ENCODE measurements around the gene UTP25.

The UTP25 gene

DNA sequence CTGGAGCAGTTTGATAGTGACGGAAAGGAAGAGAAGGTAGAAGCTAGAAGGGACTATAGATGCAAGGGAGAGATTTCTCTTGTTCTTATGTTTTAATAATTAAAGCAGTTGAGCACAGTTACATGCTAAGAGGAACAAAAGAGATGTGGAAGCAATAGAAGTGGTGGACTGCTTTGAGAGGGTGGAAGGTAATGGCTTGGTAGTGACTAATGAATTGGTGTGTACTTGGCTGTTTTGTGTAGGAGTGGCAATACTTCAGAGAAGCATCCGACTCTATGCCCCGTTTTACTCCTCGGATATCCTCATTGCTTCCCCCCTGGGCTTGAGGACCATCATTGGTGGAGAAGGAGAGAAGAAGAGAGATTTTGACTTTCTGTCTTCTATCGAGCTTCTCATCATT, 12.8 kb downstream of the UTP25 start:
- WGBS: 92% methylated on average over 5 of the region's 5 CpGs

DNA sequence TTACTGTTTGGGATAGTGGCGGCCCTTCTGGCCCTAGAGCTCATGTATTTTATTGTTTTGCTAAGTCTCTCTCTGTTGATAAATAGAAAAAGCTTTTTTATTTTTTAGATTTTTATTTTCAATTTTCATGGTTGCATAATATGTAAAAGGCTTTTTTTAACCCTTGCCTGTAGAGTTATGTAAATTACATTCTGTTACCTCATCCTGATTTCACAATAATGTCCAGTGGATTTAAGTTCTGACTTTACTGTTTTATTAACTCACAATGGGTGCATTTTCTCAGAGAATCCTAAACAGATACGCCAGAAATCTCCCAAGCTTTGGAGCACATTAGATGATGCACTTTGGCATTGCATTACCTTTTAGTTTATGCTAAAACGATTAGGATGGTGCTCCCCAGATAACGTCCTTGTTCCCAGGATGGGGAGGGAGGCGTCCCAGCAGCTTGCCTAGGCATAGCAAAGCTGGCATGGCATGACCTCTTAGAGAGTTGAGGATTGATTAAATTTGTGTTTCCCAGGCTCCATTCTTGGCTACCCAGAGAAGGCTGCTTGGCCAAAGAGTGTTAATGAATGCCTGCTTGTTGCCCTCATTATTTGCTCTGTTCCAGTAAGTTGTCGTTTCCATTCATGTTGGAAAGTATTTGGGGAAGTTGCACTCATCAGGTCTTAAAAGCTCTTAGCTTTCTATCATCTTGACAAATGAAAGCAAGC, 17.1 kb downstream of the UTP25 start:
- Histone ChIP-seq H3K4me2 (ENCODE audit: low read length, poor library complexity, severe bottlenecking) (no peak overlapping the region), H2AK5ac (ENCODE audit: low read length, severe bottlenecking) (no peak overlapping the region), H3K18ac (ENCODE audit: low read depth in 1 of 2, low read length in 2 of 2) (no peak overlapping the region), H2BK120ac (ENCODE audit: low read depth, low read length) (no peak overlapping the region), H3K23ac (ENCODE audit: low read length in 2 of 2) (no peak overlapping the region), H3K9ac (ENCODE audit: low read length) (peak overlapping the region; percentile 59), H2BK5ac (ENCODE audit: low read depth, low read length, poor library complexity, severe bottlenecking) (no peak overlapping the region), H3K27me3 (ENCODE audit: control insufficient read depth in 1 of 2, insufficient read depth in 1 of 2, low read length in 2 of 2) (no peaks in the 10 kb centered on the region), H4K8ac (ENCODE audit: low read length) (no peak overlapping the region), H3K27ac (ENCODE audit: low read length, poor library complexity, severe bottlenecking) (no peak overlapping the region), H3K79me1 (replicated peaks; ENCODE audit: low read length, poor library complexity, severe bottlenecking) (peaks cover 27% of the 10 kb centered on the region), H3K9me3 (ENCODE audit: control insufficient read depth, low read length) (no peaks in the 10 kb centered on the region), H3K36me3 (ENCODE audit: control insufficient read depth in 1 of 2, insufficient read depth in 2 of 2, low read depth in 1 of 2, low read length in 2 of 2) (peaks cover 26 to 88% of the 10 kb centered on the region in 2 experiments), H3K4me3 (ENCODE audit: insufficient read depth in 1 of 2, low read depth in 1 of 2, low read length in 2 of 2) (no peak overlapping the region), H2AFZ (ENCODE audit: low read depth, low read length) (no peak overlapping the region), H3K4me1 (ENCODE audit: control insufficient read depth, insufficient read depth, low read depth, low read length) (peaks cover 4% of the 10 kb centered on the region), H2BK12ac (ENCODE audit: low read length in 2 of 2) (no peak overlapping the region), H3K14ac (ENCODE audit: low read length in 2 of 2) (no peak overlapping the region), H3K4ac (ENCODE audit: low read depth in 1 of 2, low read length in 2 of 2) (no peak overlapping the region), H2BK15ac (ENCODE audit: low read depth, poor library complexity, severe bottlenecking) (no peak overlapping the region), H4K91ac (ENCODE audit: low read length) (no peak overlapping the region)
- no peak for DNase-seq
- 89% methylated on average over 5 of the region's 6 CpGs for WGBS

More for the DNA sequence above, 12.8 kb downstream of the UTP25 start:
- Histone ChIP-seq H3K4me3 (ENCODE audit: insufficient read depth in 1 of 2, low read depth in 1 of 2, low read length in 2 of 2) (peak overlapping the region in 1 of 2 experiments; percentile 7), H2AK5ac (ENCODE audit: low read length, severe bottlenecking) (peak overlapping the region; percentile 1), H4K8ac (ENCODE audit: low read length) (peak overlapping the region; percentile 55), H3K36me3 (ENCODE audit: control insufficient read depth in 1 of 2, insufficient read depth in 2 of 2, low read depth in 1 of 2, low read length in 2 of 2) (peaks cover 21 to 93% of the 10 kb centered on the region in 2 experiments), H3K27me3 (ENCODE audit: control insufficient read depth in 1 of 2, insufficient read depth in 1 of 2, low read length in 2 of 2) (no peaks in the 10 kb centered on the region), H3K79me1 (replicated peaks; ENCODE audit: low read length, poor library complexity, severe bottlenecking) (peaks cover 25% of the 10 kb centered on the region), H3K9me3 (ENCODE audit: control insufficient read depth, low read length) (no peaks in the 10 kb centered on the region), H2BK5ac (ENCODE audit: low read depth, low read length, poor library complexity, severe bottlenecking) (no peak overlapping the region), H3K9ac (ENCODE audit: low read length) (peak overlapping the region; percentile 74), H3K23ac (ENCODE audit: low read length in 2 of 2) (no peak overlapping the region), H2BK15ac (ENCODE audit: low read depth, poor library complexity, severe bottlenecking) (no peak overlapping the region), H4K91ac (ENCODE audit: low read length) (peak overlapping the region; percentile 81), H3K4me2 (ENCODE audit: low read length, poor library complexity, severe bottlenecking) (no peak overlapping the region), H3K18ac (ENCODE audit: low read depth in 1 of 2, low read length in 2 of 2) (peak overlapping the region in 1 of 2 experiments; percentile 80), H3K4me1 (ENCODE audit: control insufficient read depth, insufficient read depth, low read depth, low read length) (peaks cover 6% of the 10 kb centered on the region), H3K27ac (ENCODE audit: low read length, poor library complexity, severe bottlenecking) (peak overlapping the region; percentile 94), H2AFZ (ENCODE audit: low read depth, low read length) (no peak overlapping the region), H2BK12ac (ENCODE audit: low read length in 2 of 2) (peak overlapping the region; percentile 37 to 75), H3K4ac (ENCODE audit: low read depth in 1 of 2, low read length in 2 of 2) (peak overlapping the region in 1 of 2 experiments; percentile 5), H2BK120ac (ENCODE audit: low read depth, low read length) (peak overlapping the region; percentile 9), H3K14ac (ENCODE audit: low read length in 2 of 2) (no peak overlapping the region)
- DNase-seq: no peak

DNA sequence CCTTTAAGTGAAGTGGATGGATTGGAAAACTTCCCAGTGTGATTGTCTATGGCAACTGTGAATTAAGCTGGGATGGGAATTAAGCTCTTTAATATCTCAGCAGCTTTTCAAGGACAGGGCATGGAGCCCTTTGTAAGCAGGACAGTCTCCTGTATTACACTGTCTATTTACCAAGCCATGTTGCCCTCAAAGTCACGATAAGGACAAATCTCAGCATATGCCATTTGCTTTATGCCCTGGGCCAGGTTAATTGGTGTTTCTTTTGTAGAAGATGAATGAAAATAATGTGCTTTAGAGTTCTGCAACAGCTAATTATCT, 17.6 kb downstream of the UTP25 start:
- H3K23ac ChIP-seq (ENCODE audit: low read length in 2 of 2): no peak overlapping the region
- WGBS: 100% methylated on average over 1 of the region's 1 CpG

DNA sequence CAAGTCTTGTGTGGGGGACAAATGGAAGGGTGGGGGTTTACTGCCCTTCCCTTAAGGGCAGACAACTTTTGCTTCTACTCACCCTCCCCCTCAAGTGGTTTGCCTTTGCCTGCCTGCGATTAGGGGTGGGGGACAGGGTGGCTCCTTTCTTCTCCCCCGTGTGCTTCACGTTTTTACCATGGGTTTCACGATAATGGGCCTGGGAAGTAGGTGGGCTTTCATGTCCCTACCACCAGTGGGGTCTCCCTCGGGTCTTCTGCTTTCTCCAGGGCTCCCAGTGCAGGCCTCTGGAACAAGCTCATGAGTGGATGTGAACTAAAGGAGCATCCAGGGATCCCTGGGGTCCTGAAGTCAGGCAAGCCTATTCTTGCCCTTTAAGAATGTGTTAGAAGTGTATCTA, 21.6 kb downstream of the UTP25 start:
- Histone ChIP-seq H3K4me3 (ENCODE audit: insufficient read depth in 1 of 2, low read depth in 1 of 2, low read length in 2 of 2) (no peak overlapping the region), H3K36me3 (ENCODE audit: control insufficient read depth in 1 of 2, insufficient read depth in 2 of 2, low read depth in 1 of 2, low read length in 2 of 2) (peaks cover 21 to 86% of the 10 kb centered on the region in 2 experiments), H4K91ac (ENCODE audit: low read length) (no peak overlapping the region), H3K9ac (ENCODE audit: low read length) (no peak overlapping the region), H3K27me3 (ENCODE audit: control insufficient read depth in 1 of 2, insufficient read depth in 1 of 2, low read length in 2 of 2) (no peaks in the 10 kb centered on the region), H2AK5ac (ENCODE audit: low read length, severe bottlenecking) (no peak overlapping the region), H2BK12ac (ENCODE audit: low read length in 2 of 2) (no peak overlapping the region), H2BK5ac (ENCODE audit: low read depth, low read length, poor library complexity, severe bottlenecking) (no peak overlapping the region), H3K18ac (ENCODE audit: low read depth in 1 of 2, low read length in 2 of 2) (no peak overlapping the region), H3K23ac (ENCODE audit: low read length in 2 of 2) (no peak overlapping the region), H3K4me2 (ENCODE audit: low read length, poor library complexity, severe bottlenecking) (no peak overlapping the region), H2BK120ac (ENCODE audit: low read depth, low read length) (no peak overlapping the region), H3K14ac (ENCODE audit: low read length in 2 of 2) (no peak overlapping the region), H3K4me1 (ENCODE audit: control insufficient read depth, insufficient read depth, low read depth, low read length) (peaks cover 3% of the 10 kb centered on the region), H3K9me3 (ENCODE audit: control insufficient read depth, low read length) (no peaks in the 10 kb centered on the region), H2BK15ac (ENCODE audit: low read depth, poor library complexity, severe bottlenecking) (no peak overlapping the region), H3K79me1 (replicated peaks; ENCODE audit: low read length, poor library complexity, severe bottlenecking) (peaks cover 18% of the 10 kb centered on the region), H2AFZ (ENCODE audit: low read depth, low read length) (no peak overlapping the region), H3K4ac (ENCODE audit: low read depth in 1 of 2, low read length in 2 of 2) (no peak overlapping the region), H4K8ac (ENCODE audit: low read length) (no peak overlapping the region), H3K27ac (ENCODE audit: low read length, poor library complexity, severe bottlenecking) (no peak overlapping the region)
- DNase-seq: no peak
- WGBS: 96% methylated on average over 5 of the region's 5 CpGs

More for the DNA sequence above, 17.6 kb downstream of the UTP25 start:
- no peak overlapping the region for H3K18ac ChIP-seq (ENCODE audit: low read depth in 1 of 2, low read length in 2 of 2)
- H3K27me3 ChIP-seq (ENCODE audit: control insufficient read depth in 1 of 2, insufficient read depth in 1 of 2, low read length in 2 of 2): no peaks in the 10 kb centered on the region
- peak overlapping the region; percentile 59 for H3K9ac ChIP-seq (ENCODE audit: low read length)
- peaks cover 27% of the 10 kb centered on the region for H3K79me1 ChIP-seq (replicated peaks; ENCODE audit: low read length, poor library complexity, severe bottlenecking)
- no peak overlapping the region for H3K14ac ChIP-seq (ENCODE audit: low read length in 2 of 2)
- H4K8ac ChIP-seq (ENCODE audit: low read length): no peak overlapping the region
- H2AFZ ChIP-seq (ENCODE audit: low read depth, low read length): no peak overlapping the region
- no peak overlapping the region for H3K4me2 ChIP-seq (ENCODE audit: low read length, poor library complexity, severe bottlenecking)
- no peaks in the 10 kb centered on the region for H3K9me3 ChIP-seq (ENCODE audit: control insufficient read depth, low read length)
- DNase-seq: no peak
- H3K4me1 ChIP-seq (ENCODE audit: control insufficient read depth, insufficient read depth, low read depth, low read length): peaks cover 4% of the 10 kb centered on the region
- H4K91ac ChIP-seq (ENCODE audit: low read length): no peak overlapping the region
- no peak overlapping the region for H3K4me3 ChIP-seq (ENCODE audit: insufficient read depth in 1 of 2, low read depth in 1 of 2, low read length in 2 of 2)
- no peak overlapping the region for H2BK12ac ChIP-seq (ENCODE audit: low read length in 2 of 2)
- peaks cover 26 to 88% of the 10 kb centered on the region in 2 experiments for H3K36me3 ChIP-seq (ENCODE audit: control insufficient read depth in 1 of 2, insufficient read depth in 2 of 2, low read depth in 1 of 2, low read length in 2 of 2)
- no peak overlapping the region for H2BK5ac ChIP-seq (ENCODE audit: low read depth, low read length, poor library complexity, severe bottlenecking)
- peak overlapping the region; percentile 33 for H2AK5ac ChIP-seq (ENCODE audit: low read length, severe bottlenecking)
- no peak overlapping the region for H2BK15ac ChIP-seq (ENCODE audit: low read depth, poor library complexity, severe bottlenecking)
- H3K4ac ChIP-seq (ENCODE audit: low read depth in 1 of 2, low read length in 2 of 2): no peak overlapping the region
- H3K27ac ChIP-seq (ENCODE audit: low read length, poor library complexity, severe bottlenecking): no peak overlapping the region
- no peak overlapping the region for H2BK120ac ChIP-seq (ENCODE audit: low read depth, low read length)
